HepG2 (cell line): ENCODE measurements around the gene RPL6. TPM values are rescaled to one million over a fixed set of nuclear protein-coding genes. Genes with fewer than 3 reads are reported as not detected.

Experiments
- ATRX ChIP-seq: sonication (generic); formaldehyde crosslinking; IDR thresholded peaks from 2 replicates; pipeline ENCODE4 v1.4.0; 2020; ENCODE audit warnings: missing genetic modification reagents, borderline replicate concordance
- EP300 ChIP-seq, 3 experiments: sonication (generic) in 1 of 3; formaldehyde crosslinking in 1 of 3; IDR thresholded peaks; 2 replicates each; pipeline versions ENCODE4 v1.5.1 to v1.6.1; 2011 to 2020; ENCODE audit warnings: low read depth in 2 of 3, low read length in 2 of 3, borderline replicate concordance in 1 of 3, improper control_type of control experiment in 1 of 3, mild to moderate bottlenecking in 1 of 3, missing genetic modification reagents in 1 of 3, moderate library complexity in 1 of 3
- HMG20A ChIP-seq: IDR thresholded peaks from 2 replicates; pipeline ENCODE4 v1.6.1; 2016; ENCODE audit warnings: borderline replicate concordance
- KDM1A ChIP-seq: IDR thresholded peaks from 2 replicates; pipeline ENCODE4 v1.6.1; 2016; ENCODE audit warnings: missing compliant biosample characterization
- KLF15 ChIP-seq: sonication (generic); formaldehyde crosslinking; IDR thresholded peaks from 2 replicates; pipeline ENCODE4 v1.8.1; 2023; ENCODE audit warnings: borderline replicate concordance, mild to moderate bottlenecking, inconsistent platforms, missing genetic modification reagents, mixed read lengths
- MYNN ChIP-seq: sonication (generic); formaldehyde crosslinking; IDR thresholded peaks from 2 replicates; pipeline ENCODE4 v1.4.0; 2020; ENCODE audit warnings: mild to moderate bottlenecking, low read depth, missing genetic modification reagents
- NFE2L2 ChIP-seq: fragments of 150-350 bp; IDR thresholded peaks from 2 replicates; pipeline ENCODE4 v1.6.1; 2014; ENCODE audit warnings: low read length
- NFKBIZ ChIP-seq: IDR thresholded peaks from 2 replicates; pipeline ENCODE4 v1.6.1; 2018; ENCODE audit warnings: missing genetic modification reagents, missing compliant biosample characterization
- ONECUT2 ChIP-seq: sonication (generic); formaldehyde crosslinking; IDR thresholded peaks from 2 replicates; pipeline ENCODE4 v1.4.0; 2020; ENCODE audit warnings: missing genetic modification reagents
- TAF1 ChIP-seq: sonication (generic); formaldehyde crosslinking; IDR thresholded peaks from 2 replicates; pipeline ENCODE4 v1.4.0; 2020; ENCODE audit warnings: missing genetic modification reagents
- TGIF2 ChIP-seq: IDR thresholded peaks from 2 replicates; pipeline ENCODE4 v1.6.1; 2016; ENCODE audit warnings: control low read depth, missing compliant biosample characterization
- ZKSCAN5 ChIP-seq: sonication (generic); formaldehyde crosslinking; IDR thresholded peaks from 2 replicates; pipeline ENCODE4 v1.5.1; 2020; ENCODE audit warnings: mild to moderate bottlenecking, missing genetic modification reagents
- ZMYM3 ChIP-seq: sonication (generic); formaldehyde crosslinking; IDR thresholded peaks from 2 replicates; pipeline ENCODE4 v1.5.1; 2020; ENCODE audit warnings: mild to moderate bottlenecking, missing genetic modification reagents
- ZNF703 ChIP-seq: sonication (generic); formaldehyde crosslinking; IDR thresholded peaks from 2 replicates; pipeline ENCODE4 v1.5.1; 2020; ENCODE audit warnings: missing genetic modification reagents, mild to moderate bottlenecking, moderate library complexity, borderline replicate concordance
- polyA plus RNA-seq, 8 experiments: library from polyadenylated mRNA; depleted of rRNA in 3 of 8; stranded (reverse) in 7 of 8; unstranded in 1 of 8; fragments of >200 nt; fragmentation: Illumina TruSeq in 4 of 8; extraction: Trizol in 4 of 8; gene quantifications; 2 replicates each; pipeline versions ENCODE4 v1.2.1 to v1.2.3, GENCODE V29; 2011 to 2016; ENCODE audit warnings: low read depth in 4 of 8, missing spikeins in 1 of 8, mixed read lengths in 1 of 8; ENCODE audit not compliant: insufficient read depth in 1 of 8
- total RNA-seq, 5 experiments: library from RNA; depleted of rRNA; stranded (reverse); fragments of >200 nt; fragmentation: Illumina TruSeq; extraction: Trizol; gene quantifications; 2 replicates each; pipeline ENCODE4 v1.2.3, GENCODE V29; 2016; ENCODE audit warnings: low read depth in 1 of 5
- TF ChIP-seq, protein P1 (sequence below): sonication (generic); formaldehyde crosslinking; IDR thresholded peaks from 2 replicates; pipeline ENCODE4 v1.4.0; 2020; ENCODE audit warnings: missing genetic modification reagents
- TF ChIP-seq, protein P2 (sequence below): sonication (generic); formaldehyde crosslinking; conservative IDR thresholded peaks from 2 replicates; pipeline ENCODE4 v1.4.0; 2020; ENCODE audit warnings: missing genetic modification reagents
- TF ChIP-seq, protein P3 (sequence below): sonication (generic); formaldehyde crosslinking; IDR thresholded peaks from 2 replicates; pipeline ENCODE4 v1.4.0; 2020; ENCODE audit warnings: low read depth, missing genetic modification reagents
- TF ChIP-seq, protein P4 (sequence below): sonication (generic); formaldehyde crosslinking; IDR thresholded peaks from 2 replicates; pipeline ENCODE4 v1.4.0; 2020; ENCODE audit warnings: missing genetic modification reagents
- TF ChIP-seq, protein P5 (sequence below): IDR thresholded peaks from 2 replicates; pipeline ENCODE4 v1.6.1; 2016; ENCODE audit warnings: low read depth, borderline replicate concordance

RPL6 gene
- total and polyA plus RNA-seq, 2 of the 13 experiments (the other 11 are each of a cell fraction or from before 2014, with no cell fraction given), result 1,551 to 1,719 TPM

DNA sequence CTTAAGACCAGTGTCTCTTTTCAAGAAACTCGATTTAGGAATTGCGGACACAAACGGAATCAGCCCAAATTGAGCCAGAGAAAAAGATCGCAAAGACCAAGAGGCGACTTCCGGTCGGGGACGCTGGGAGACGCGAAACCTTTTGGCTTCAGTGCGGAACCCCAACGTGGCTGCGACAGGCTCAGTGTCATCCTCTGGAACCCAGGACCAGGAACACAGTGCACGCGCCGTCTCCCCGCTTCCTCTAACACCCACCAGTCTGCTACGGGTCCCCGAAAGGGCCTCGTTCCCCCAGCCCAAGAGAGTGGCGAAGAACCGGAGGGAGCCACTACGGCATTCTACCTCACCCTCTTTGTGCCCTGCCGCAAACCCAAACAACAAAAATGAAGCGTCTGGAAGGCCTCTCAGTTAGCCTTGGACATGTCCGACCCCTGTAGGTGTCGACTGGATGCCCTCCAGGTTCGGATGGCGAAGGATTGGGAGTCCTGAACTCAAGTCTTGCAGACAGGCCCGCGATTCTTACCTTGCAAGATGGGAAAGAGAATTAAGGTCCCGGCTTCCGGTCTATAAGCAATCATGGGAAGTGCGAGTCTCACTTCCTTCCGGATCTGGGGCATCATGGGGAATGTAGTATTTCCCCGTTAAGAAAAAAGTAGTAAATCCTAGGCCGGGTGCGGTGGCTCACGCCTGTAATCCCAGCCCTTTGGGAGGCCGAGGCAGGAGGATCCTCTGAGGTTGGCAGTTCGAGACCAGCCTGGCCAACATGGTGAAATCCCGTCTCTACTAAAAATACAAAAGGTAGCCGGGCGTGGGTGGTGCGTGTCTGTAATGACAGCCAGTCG, at the start of gene RPL6 (continued):
- TF ChIP-seq NFE2L2, result no peak; the same call in 1 of the 2 replicates
- TF ChIP-seq, protein P1, sequence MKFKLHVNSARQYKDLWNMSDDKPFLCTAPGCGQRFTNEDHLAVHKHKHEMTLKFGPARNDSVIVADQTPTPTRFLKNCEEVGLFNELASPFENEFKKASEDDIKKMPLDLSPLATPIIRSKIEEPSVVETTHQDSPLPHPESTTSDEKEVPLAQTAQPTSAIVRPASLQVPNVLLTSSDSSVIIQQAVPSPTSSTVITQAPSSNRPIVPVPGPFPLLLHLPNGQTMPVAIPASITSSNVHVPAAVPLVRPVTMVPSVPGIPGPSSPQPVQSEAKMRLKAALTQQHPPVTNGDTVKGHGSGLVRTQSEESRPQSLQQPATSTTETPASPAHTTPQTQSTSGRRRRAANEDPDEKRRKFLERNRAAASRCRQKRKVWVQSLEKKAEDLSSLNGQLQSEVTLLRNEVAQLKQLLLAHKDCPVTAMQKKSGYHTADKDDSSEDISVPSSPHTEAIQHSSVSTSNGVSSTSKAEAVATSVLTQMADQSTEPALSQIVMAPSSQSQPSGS, result peak; percentile 59; the same call in 1 of the 2 replicates
- no peak for TF ChIP-seq ONECUT2 (CRISPR knock-in tag)
- TF ChIP-seq HMG20A (CRISPR knock-in tag), result 0 out of 2 replicates have a peak, but pooled peaks have one; percentile 10
- TF ChIP-seq, protein P2, sequence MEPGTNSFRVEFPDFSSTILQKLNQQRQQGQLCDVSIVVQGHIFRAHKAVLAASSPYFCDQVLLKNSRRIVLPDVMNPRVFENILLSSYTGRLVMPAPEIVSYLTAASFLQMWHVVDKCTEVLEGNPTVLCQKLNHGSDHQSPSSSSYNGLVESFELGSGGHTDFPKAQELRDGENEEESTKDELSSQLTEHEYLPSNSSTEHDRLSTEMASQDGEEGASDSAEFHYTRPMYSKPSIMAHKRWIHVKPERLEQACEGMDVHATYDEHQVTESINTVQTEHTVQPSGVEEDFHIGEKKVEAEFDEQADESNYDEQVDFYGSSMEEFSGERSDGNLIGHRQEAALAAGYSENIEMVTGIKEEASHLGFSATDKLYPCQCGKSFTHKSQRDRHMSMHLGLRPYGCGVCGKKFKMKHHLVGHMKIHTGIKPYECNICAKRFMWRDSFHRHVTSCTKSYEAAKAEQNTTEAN, result no peak
- TF ChIP-seq EP300 (IDR thresholded peaks at IDR 0.05; ENCODE audit: low read depth in 2 of 2, low read length in 2 of 2), result peak; percentile 34 to 37; a peak in 1 of 4 replicates
- no peak for TF ChIP-seq EP300 (CRISPR knock-in tag; IDR thresholded peaks at IDR 0.05; ENCODE audit: borderline replicate concordance)
- TF ChIP-seq TAF1, result peak; percentile 99
- TF ChIP-seq KDM1A (CRISPR knock-in tag), result peak; percentile 92
- TF ChIP-seq, protein P3, sequence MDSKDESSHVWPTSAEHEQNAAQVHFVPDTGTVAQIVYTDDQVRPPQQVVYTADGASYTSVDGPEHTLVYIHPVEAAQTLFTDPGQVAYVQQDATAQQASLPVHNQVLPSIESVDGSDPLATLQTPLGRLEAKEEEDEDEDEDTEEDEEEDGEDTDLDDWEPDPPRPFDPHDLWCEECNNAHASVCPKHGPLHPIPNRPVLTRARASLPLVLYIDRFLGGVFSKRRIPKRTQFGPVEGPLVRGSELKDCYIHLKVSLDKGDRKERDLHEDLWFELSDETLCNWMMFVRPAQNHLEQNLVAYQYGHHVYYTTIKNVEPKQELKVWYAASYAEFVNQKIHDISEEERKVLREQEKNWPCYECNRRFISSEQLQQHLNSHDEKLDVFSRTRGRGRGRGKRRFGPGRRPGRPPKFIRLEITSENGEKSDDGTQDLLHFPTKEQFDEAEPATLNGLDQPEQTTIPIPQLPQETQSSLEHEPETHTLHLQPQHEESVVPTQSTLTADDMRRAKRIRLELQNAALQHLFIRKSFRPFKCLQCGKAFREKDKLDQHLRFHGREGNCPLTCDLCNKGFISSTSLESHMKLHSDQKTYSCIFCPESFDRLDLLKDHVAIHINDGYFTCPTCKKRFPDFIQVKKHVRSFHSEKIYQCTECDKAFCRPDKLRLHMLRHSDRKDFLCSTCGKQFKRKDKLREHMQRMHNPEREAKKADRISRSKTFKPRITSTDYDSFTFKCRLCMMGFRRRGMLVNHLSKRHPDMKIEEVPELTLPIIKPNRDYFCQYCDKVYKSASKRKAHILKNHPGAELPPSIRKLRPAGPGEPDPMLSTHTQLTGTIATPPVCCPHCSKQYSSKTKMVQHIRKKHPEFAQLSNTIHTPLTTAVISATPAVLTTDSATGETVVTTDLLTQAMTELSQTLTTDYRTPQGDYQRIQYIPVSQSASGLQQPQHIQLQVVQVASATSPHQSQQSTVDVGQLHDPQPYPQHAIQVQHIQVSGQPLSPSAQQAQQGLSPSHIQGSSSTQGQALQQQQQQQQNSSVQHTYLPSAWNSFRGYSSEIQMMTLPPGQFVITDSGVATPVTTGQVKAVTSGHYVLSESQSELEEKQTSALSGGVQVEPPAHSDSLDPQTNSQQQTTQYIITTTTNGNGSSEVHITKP (CRISPR knock-in tag), result 0 out of 2 replicates have a peak, but pooled peaks have one; percentile 41
- TF ChIP-seq KLF15, result no peak
- TF ChIP-seq, protein P4, sequence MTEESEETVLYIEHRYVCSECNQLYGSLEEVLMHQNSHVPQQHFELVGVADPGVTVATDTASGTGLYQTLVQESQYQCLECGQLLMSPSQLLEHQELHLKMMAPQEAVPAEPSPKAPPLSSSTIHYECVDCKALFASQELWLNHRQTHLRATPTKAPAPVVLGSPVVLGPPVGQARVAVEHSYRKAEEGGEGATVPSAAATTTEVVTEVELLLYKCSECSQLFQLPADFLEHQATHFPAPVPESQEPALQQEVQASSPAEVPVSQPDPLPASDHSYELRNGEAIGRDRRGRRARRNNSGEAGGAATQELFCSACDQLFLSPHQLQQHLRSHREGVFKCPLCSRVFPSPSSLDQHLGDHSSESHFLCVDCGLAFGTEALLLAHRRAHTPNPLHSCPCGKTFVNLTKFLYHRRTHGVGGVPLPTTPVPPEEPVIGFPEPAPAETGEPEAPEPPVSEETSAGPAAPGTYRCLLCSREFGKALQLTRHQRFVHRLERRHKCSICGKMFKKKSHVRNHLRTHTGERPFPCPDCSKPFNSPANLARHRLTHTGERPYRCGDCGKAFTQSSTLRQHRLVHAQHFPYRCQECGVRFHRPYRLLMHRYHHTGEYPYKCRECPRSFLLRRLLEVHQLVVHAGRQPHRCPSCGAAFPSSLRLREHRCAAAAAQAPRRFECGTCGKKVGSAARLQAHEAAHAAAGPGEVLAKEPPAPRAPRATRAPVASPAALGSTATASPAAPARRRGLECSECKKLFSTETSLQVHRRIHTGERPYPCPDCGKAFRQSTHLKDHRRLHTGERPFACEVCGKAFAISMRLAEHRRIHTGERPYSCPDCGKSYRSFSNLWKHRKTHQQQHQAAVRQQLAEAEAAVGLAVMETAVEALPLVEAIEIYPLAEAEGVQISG (CRISPR knock-in tag), result peak; percentile 89
- no peak; the same call in 1 of the 2 replicates for TF ChIP-seq ZNF703 (CRISPR knock-in tag)
- peak; percentile 50 for TF ChIP-seq NFKBIZ (CRISPR knock-in tag)
- no peak for TF ChIP-seq MYNN
- TF ChIP-seq ZMYM3, result peak; percentile 81; the same call in 1 of the 2 replicates
- TF ChIP-seq, protein P5, sequence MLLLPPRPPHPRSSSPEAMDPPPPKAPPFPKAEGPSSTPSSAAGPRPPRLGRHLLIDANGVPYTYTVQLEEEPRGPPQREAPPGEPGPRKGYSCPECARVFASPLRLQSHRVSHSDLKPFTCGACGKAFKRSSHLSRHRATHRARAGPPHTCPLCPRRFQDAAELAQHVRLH (CRISPR knock-in tag), result 0 out of 2 replicates have a peak, but pooled peaks have one; percentile 81
- no peak for TF ChIP-seq TGIF2 (CRISPR knock-in tag)
- TF ChIP-seq ZKSCAN5 (CRISPR knock-in tag), result peak; percentile 23; the same call in 1 of the 2 replicates
- no peak for TF ChIP-seq ATRX
